K562 (cell line): Measurements from ENCODE around the gene CYP4F3. TPM values are rescaled to one million over a fixed set of nuclear protein-coding genes. Genes with fewer than 3 reads are reported as not detected.

Experiments
- ATAC-seq: fragments of 200-7000 bp; cut with Tn5 transposase; 3 replicates; pipeline ENCODE4 v1.9.1; 2020; ENCODE audit warnings: moderate library complexity
- BruUV-seq: library from RNA; stranded (reverse); fragments of 400-500 nt; replicated peaks from 2 replicates; lab custom pipeline; 2021; lab: Mats Ljungman, UMichigan
- CTCF ChIA-PET: fragments of 300-600 bp; formaldehyde crosslinking; extraction: SDS; loops from one replicate; lab custom pipeline; 2021; ENCODE audit warnings: low intra/inter-chr PET ratio; lab: Yijun Ruan, JAX
- POLR2A ChIA-PET: fragments of 300-600, 350-650 bp; sonication (Branson Sonifier 250); formaldehyde crosslinking; extraction: SDS; loops from one replicate; lab custom pipeline; 2021; ENCODE audit warnings: antibody characterized with exemption, inconsistent platforms; lab: Yijun Ruan, JAX
- DNase-seq, 4 experiments: peaks; one replicate each; pipeline versions ENCODE4 v3.0.0 to v3.0.0-alpha.2; 2011 to 2018; ENCODE audit warnings: low spot score in 3 of 4, mixed read lengths in 3 of 4; ENCODE audit errors: extremely low read depth in 1 of 4
- FAIRE-seq: peaks from 2 replicates; lab custom pipeline; 2011; peaks lifted over from hg19 to GRCh38; lab: Jason Lieb, UNC
- H2AFZ ChIP-seq: 2 replicates; pipeline ENCODE4 v1.6.0; 2011; ENCODE audit warnings: low read depth, low read length, control low read depth, inconsistent platforms
- H3K27ac ChIP-seq: fragments of 200-600 bp; 3 replicates; pipeline ENCODE4 v1.8.0; 2011; ENCODE audit warnings: low read depth, mild to moderate bottlenecking, control low read depth, inconsistent platforms, low read length, moderate library complexity, mixed read lengths; ENCODE audit errors: extremely low read depth
- H3K27me3 ChIP-seq, 2 experiments: fragments of 300-600 bp in 1 of 2; 2 replicates in 1 of 2; 3 replicates in 1 of 2; pipeline versions ENCODE4 v1.6.0 to v1.8.0; 2011; ENCODE audit warnings: inconsistent platforms in 2 of 2, low read length in 2 of 2, mild to moderate bottlenecking in 1 of 2, mixed read lengths in 1 of 2, moderate library complexity in 1 of 2; ENCODE audit not compliant: control insufficient read depth in 2 of 2, insufficient read depth in 2 of 2
- H3K36me3 ChIP-seq: fragments of 300-600 bp; 3 replicates; pipeline ENCODE4 v1.8.0; 2011; ENCODE audit warnings: mild to moderate bottlenecking, low read length, inconsistent platforms; ENCODE audit not compliant: control insufficient read depth, insufficient read depth
- H3K4me1 ChIP-seq, 2 experiments: fragments of 200-600 bp in 1 of 2; replicated peaks in 1 of 2; 2 replicates in 1 of 2; 3 replicates in 1 of 2; pipeline versions ENCODE4 v1.5.1 to v1.8.0; 2011; ENCODE audit warnings: inconsistent platforms in 2 of 2, low read length in 2 of 2, mild to moderate bottlenecking in 1 of 2, mixed read lengths in 1 of 2, moderate library complexity in 1 of 2; ENCODE audit not compliant: control insufficient read depth in 2 of 2, insufficient read depth in 2 of 2
- H3K4me2 ChIP-seq: 2 replicates; pipeline ENCODE4 v1.6.1; 2011; ENCODE audit warnings: low read length, control low read depth, inconsistent platforms, mixed read lengths; ENCODE audit not compliant: insufficient read depth
- H3K4me3 ChIP-seq: fragments of 200-600 bp; sonication (generic), shearing (Covaris generic); 2 replicates; pipeline ENCODE4 v1.5.1; 2016; ENCODE audit warnings: control low read depth, inconsistent platforms
- H3K79me2 ChIP-seq: fragments of 200-600 bp; 3 replicates; pipeline ENCODE4 v1.8.0; 2011; ENCODE audit warnings: low read length, inconsistent platforms; ENCODE audit not compliant: control insufficient read depth, insufficient read depth
- H3K9ac ChIP-seq, 2 experiments: 2 replicates each; pipeline versions ENCODE4 v1.6.0 to v1.6.1; 2011; ENCODE audit warnings: low read depth in 2 of 2, low read length in 2 of 2, control low read depth in 1 of 2, inconsistent platforms in 1 of 2, mild to moderate bottlenecking in 1 of 2, mixed read lengths in 1 of 2; ENCODE audit not compliant: insufficient read depth in 1 of 2
- H3K9me1 ChIP-seq: one replicate; pipeline ENCODE4 v1.6.0; 2011; ENCODE audit warnings: inconsistent platforms, mild to moderate bottlenecking, low read length, moderate library complexity; ENCODE audit not compliant: control insufficient read depth, insufficient read depth
- H3K9me3 ChIP-seq: replicated peaks from 2 replicates; pipeline ENCODE4 v1.5.1; 2011; ENCODE audit warnings: low read depth, low read length, inconsistent platforms; ENCODE audit not compliant: control insufficient read depth, insufficient read depth
- H4K20me1 ChIP-seq: replicated peaks from 2 replicates; pipeline ENCODE4 v1.6.1; 2011; ENCODE audit warnings: low read length, inconsistent platforms, mixed read lengths; ENCODE audit not compliant: control insufficient read depth, insufficient read depth
- FIP1L1 ChIP-seq: fragments of 200-400 bp; formaldehyde crosslinking; IDR thresholded peaks from 2 replicates; pipeline ENCODE4 v1.6.1; 2018; ENCODE audit warnings: mild to moderate bottlenecking, low read depth, low read length; ENCODE audit not compliant: poor library complexity, severe bottlenecking
- FOXP1 ChIP-seq: sonication (generic); formaldehyde crosslinking; IDR thresholded peaks from 2 replicates; pipeline ENCODE4 v1.8.0; 2022; ENCODE audit warnings: mild to moderate bottlenecking, missing genetic modification reagents
- HDAC6 ChIP-seq: IDR thresholded peaks from 2 replicates; pipeline ENCODE4 v1.6.1; 2012; ENCODE audit warnings: low read depth, mild to moderate bottlenecking, control low read depth, inconsistent platforms, low read length, moderate library complexity
- HNRNPK ChIP-seq: fragments of 200-400 bp; formaldehyde crosslinking; IDR thresholded peaks from one replicate; pipeline ENCODE4 v1.6.1; 2018; ENCODE audit warnings: mild to moderate bottlenecking, low read depth, low read length; ENCODE audit not compliant: poor library complexity, severe bottlenecking
- KDM1A ChIP-seq, 2 experiments: fragments of 450-650 bp; IDR thresholded peaks; 2 replicates each; pipeline ENCODE4 v1.6.1; 2016; ENCODE audit warnings: mild to moderate bottlenecking in 2 of 2
- NR1H2 ChIP-seq: sonication (generic); formaldehyde crosslinking; IDR thresholded peaks from 2 replicates; pipeline ENCODE4 v1.4.0; 2020; ENCODE audit warnings: mild to moderate bottlenecking, missing genetic modification reagents
- NR3C1 ChIP-seq: sonication (generic); formaldehyde crosslinking; IDR thresholded peaks from 2 replicates; pipeline ENCODE4 v1.8.1; 2022; ENCODE audit warnings: missing genetic modification reagents
- NRF1 ChIP-seq, 2 experiments: fragments of 450-650 bp; IDR thresholded peaks in 1 of 2; conservative IDR thresholded peaks in 1 of 2; 2 replicates each; pipeline ENCODE4 v1.6.1; 2014; ENCODE audit warnings: mild to moderate bottlenecking in 2 of 2
- OTX1 ChIP-seq: fragments of 450-650 bp; formaldehyde crosslinking; IDR thresholded peaks from 2 replicates; pipeline ENCODE4 v1.4.0; 2022; ENCODE audit warnings: mild to moderate bottlenecking
- RFX5 ChIP-seq: IDR thresholded peaks from 2 replicates; pipeline ENCODE4 v1.6.1; 2011; ENCODE audit warnings: low read depth, mild to moderate bottlenecking, improper control_type of control experiment, low read length
- RUNX1 ChIP-seq: sonication (generic); IDR thresholded peaks from 2 replicates; pipeline ENCODE4 v1.6.1; 2016; ENCODE audit warnings: antibody characterized with exemption, low read depth
- TGIF2 ChIP-seq: sonication (generic); formaldehyde crosslinking; IDR thresholded peaks from 2 replicates; pipeline ENCODE4 v1.8.1; 2022; ENCODE audit warnings: mild to moderate bottlenecking, missing genetic modification reagents, moderate library complexity
- ZNF133 ChIP-seq: fragments of 250-450 bp; sonication (Bioruptor Pico); IDR thresholded peaks from 2 replicates; pipeline ENCODE4 v1.4.0; 2020; ENCODE audit warnings: mild to moderate bottlenecking
- ZNF280B ChIP-seq: fragments of 250-450 bp; sonication (Bioruptor Pico); IDR thresholded peaks from 2 replicates; pipeline ENCODE4 v1.5.1; 2021; ENCODE audit warnings: mild to moderate bottlenecking
- ZNF316 ChIP-seq: fragments of 450-650 bp; IDR thresholded peaks from 2 replicates; pipeline ENCODE4 v1.6.1; 2016
- ZNF395 ChIP-seq: fragments of 200-800 bp; sonication (Bioruptor generic); IDR thresholded peaks from 2 replicates; pipeline ENCODE4 v1.6.1; 2017; ENCODE audit warnings: missing genetic modification characterization, missing compliant biosample characterization
- ZNF717 ChIP-seq: fragments of 250-450 bp; sonication (Bioruptor Pico); IDR thresholded peaks from 2 replicates; pipeline ENCODE4 v1.5.0; 2021
- ZSCAN32 ChIP-seq: fragments of 450-650 bp; formaldehyde crosslinking; IDR thresholded peaks from 2 replicates; pipeline ENCODE4 v1.4.0; 2020; ENCODE audit warnings: mild to moderate bottlenecking, moderate library complexity
- WGBS: fragments of 100-300 bp; shearing (Covaris generic); methylation state at CpG from one replicate; pipeline ENCODE4 v1.1.6; 2016; ENCODE audit warnings: low coverage, mixed read lengths; ENCODE audit not compliant: insufficient coverage; ENCODE audit errors: missing lambda C conversion rate; 5-methylcytosine and 5-hydroxymethylcytosine counted together
- in situ Hi-C: fragments of 300-500 bp; cut with MboI; formaldehyde crosslinking; loops from 4 replicates; pipeline ENCODE4 v1.15.0; 2018; ENCODE audit warnings: inconsistent platforms, mixed read lengths
- intact Hi-C: fragments of 100-400 bp; cut with micrococcal nuclease; formaldehyde crosslinking; loops from 2 replicates; pipeline ENCODE4 v1.14.2; 2022
- polyA plus RNA-seq, 8 experiments: library from polyadenylated mRNA; depleted of rRNA in 4 of 8; stranded (reverse) in 5 of 8; unstranded in 3 of 8; fragments of >200 nt; fragmentation: Nextera tagmentation in 2 of 8; fragmentation: Illumina TruSeq in 1 of 8; extraction: Ambion mirVana in 2 of 8; extraction: Trizol in 1 of 8; gene quantifications; 2 replicates each; pipeline versions ENCODE4 v1.2.1 to v1.2.3, GENCODE V29; 2011 to 2014; ENCODE audit warnings: inconsistent platforms in 1 of 8, missing spikeins in 1 of 8
- total RNA-seq, 7 experiments: library from RNA; depleted of rRNA in 6 of 7; stranded (reverse); fragments of >200 nt in 6 of 7; fragmentation: Illumina TruSeq in 2 of 7; extraction: Trizol in 2 of 7; gene quantifications; 2 replicates each; pipeline versions ENCODE4 v1.2.1 to v1.2.3, GENCODE V29; 2011 to 2021; ENCODE audit warnings: low replicate concordance in 1 of 7
- TF ChIP-seq, protein P1 (sequence below): sonication (generic); formaldehyde crosslinking; IDR thresholded peaks from 2 replicates; pipeline ENCODE4 v1.4.0; 2020; ENCODE audit warnings: mild to moderate bottlenecking, missing genetic modification reagents

Gene CYP4F3
- total and polyA plus RNA-seq, 9 of the 15 experiments (the other 6 are each of a cell fraction or from before 2014, with no cell fraction given) = 0.01 to 0.40 (median 0.16) TPM; not detected in 6

- in situ Hi-C loops = no loop called here
- H4K20me1 ChIP-seq = no peaks in the 10 kb centered on the region; the same call in 1 of the 2 replicates
- H3K9me3 ChIP-seq = no peaks in the 10 kb centered on the region
- no peak overlapping the region for H3K9ac ChIP-seq
- ChIA-PET CTCF (interaction anchor here (0.7 kb wide), 1 partner anchor 89 kb away, joined by 3 read pairs; no protein-coding TSS in a partner anchor), POLR2A (no interaction called here)
- ATAC-seq (no peak), DNase-seq (no peak), FAIRE-seq (no peak)
- WGBS = 0% methylated on average over 8 of the region's 8 CpGs
- no peak overlapping the region for H3K4me2 ChIP-seq
- H3K36me3 ChIP-seq = no peaks in the 10 kb centered on the region
- no peaks in the 10 kb centered on the region for H3K4me1 ChIP-seq
- no peak overlapping the region for H3K4me3 ChIP-seq
- no TSS peak for BruUV-seq
- no peaks in the 10 kb centered on the region for H3K79me2 ChIP-seq
- intact Hi-C loops = no loop called here
- no peaks in the 10 kb centered on the region for H3K27me3 ChIP-seq
- no peaks in the 10 kb centered on the region for H3K9me1 ChIP-seq
- no peak overlapping the region for H3K27ac ChIP-seq
- no peak overlapping the region for H2AFZ ChIP-seq
- TF ChIP-seq ZNF316 (no peak), KDM1A (IDR thresholded peaks at IDR 0.05) (no peak), HNRNPK (no peak), RUNX1 (no peak), ZSCAN32 (no peak), HDAC6 (no peak), NR1H2 (CRISPR knock-in tag) (no peak), ZNF395 (CRISPR knock-in tag) (no peak), NR3C1 (no peak), ZNF133 (no peak), RFX5 (no peak), NRF1 (conservative IDR thresholded peaks at IDR 0.05 in 1 of 2, IDR thresholded peaks at IDR 0.05 in 1 of 2) (no peak), TGIF2 (no peak), FIP1L1 (no peak), ZNF717 (CRISPR knock-in tag) (no peak), ZNF280B (CRISPR knock-in tag) (no peak), OTX1 (CRISPR knock-in tag) (no peak), FOXP1 (no peak)
- TF ChIP-seq, protein P1, sequence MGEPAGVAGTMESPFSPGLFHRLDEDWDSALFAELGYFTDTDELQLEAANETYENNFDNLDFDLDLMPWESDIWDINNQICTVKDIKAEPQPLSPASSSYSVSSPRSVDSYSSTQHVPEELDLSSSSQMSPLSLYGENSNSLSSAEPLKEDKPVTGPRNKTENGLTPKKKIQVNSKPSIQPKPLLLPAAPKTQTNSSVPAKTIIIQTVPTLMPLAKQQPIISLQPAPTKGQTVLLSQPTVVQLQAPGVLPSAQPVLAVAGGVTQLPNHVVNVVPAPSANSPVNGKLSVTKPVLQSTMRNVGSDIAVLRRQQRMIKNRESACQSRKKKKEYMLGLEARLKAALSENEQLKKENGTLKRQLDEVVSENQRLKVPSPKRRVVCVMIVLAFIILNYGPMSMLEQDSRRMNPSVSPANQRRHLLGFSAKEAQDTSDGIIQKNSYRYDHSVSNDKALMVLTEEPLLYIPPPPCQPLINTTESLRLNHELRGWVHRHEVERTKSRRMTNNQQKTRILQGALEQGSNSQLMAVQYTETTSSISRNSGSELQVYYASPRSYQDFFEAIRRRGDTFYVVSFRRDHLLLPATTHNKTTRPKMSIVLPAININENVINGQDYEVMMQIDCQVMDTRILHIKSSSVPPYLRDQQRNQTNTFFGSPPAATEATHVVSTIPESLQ = no peak
These were observed 12.0 kb downstream of the CYP4F3 start for GRCh38 chr19:15652559-15653278.
